KOPT-K1 (cell line): ENCODE measurements around the gene FAR2.
"Not testable (repeated sequence)": the region's sequence is repeated elsewhere in the genome, so short reads cannot be mapped to it uniquely, and the experiment has no call there.

Experiments used
- H3K27ac ChIP-seq: fragments of 200-600 bp; sonication (generic); 2 replicates; pipeline ENCODE4 v1.5.1; 2016; ENCODE audit warnings: antibody characterized with exemption, mild to moderate bottlenecking, low read depth, low read length; ENCODE audit not compliant: poor library complexity, severe bottlenecking
- H3K36me3 ChIP-seq: fragments of 200-600 bp; sonication (generic); 2 replicates; pipeline ENCODE4 v1.5.1; 2017; ENCODE audit warnings: antibody characterized with exemption, mild to moderate bottlenecking, low read length, moderate library complexity; ENCODE audit not compliant: insufficient read depth
- H3K9me3 ChIP-seq: fragments of 200-600 bp; sonication (generic); 2 replicates; pipeline ENCODE4 v1.5.1; 2017; ENCODE audit warnings: antibody characterized with exemption, low read length, mild to moderate bottlenecking; ENCODE audit not compliant: insufficient read depth, poor library complexity, severe bottlenecking

Gene FAR2

DNA sequence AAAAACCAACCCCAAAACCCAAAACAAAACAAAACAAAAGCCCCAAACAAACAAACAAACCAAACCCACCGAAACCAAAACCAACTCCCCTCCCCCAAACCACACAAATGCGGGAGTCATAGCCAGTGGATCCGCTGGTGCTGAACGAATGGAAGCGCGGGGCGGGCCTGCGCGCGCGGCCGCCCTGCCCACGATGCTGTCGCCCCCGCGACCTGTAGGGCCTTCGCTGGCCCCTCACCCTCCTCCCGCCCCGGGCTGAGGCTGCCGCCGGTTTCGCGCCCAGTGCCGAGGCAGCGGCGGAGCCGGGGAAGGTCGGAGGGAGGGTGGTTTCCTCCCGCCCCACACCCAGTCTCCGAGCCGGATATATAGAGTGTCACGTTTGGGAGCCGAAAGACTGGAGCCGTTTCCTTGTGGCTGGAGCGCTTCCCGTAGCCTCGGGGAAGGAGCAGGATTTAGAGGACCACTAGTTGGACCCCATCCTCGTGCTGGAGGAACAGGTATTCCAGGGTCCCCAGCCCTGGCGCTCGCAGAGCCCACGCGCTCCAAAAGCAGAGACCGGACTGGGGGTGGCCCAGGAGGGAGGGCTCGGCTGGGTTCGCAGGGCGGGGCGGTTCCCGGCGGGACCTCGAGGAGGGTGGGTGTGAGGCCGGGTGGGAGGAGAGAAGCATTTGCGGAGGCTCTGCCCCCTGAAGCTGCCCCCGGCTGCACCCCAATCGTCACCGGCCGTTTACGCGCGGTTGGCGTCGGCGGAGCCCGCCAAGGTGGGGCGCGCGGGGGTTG, at the start of gene FAR2:
Gene FAR2, plus strand, starts transcription at position 368 of the 780 bp plus-strand sequence. CDS start 121,172 bp downstream, outside the sequence.
- Histone ChIP-seq H3K9me3 (peaks cover 13% of the 10 kb centered on the region), H3K27ac (peak within 1 kb of the TSS; percentile 99), H3K36me3 (no peaks in the 10 kb centered on the region)

DNA sequence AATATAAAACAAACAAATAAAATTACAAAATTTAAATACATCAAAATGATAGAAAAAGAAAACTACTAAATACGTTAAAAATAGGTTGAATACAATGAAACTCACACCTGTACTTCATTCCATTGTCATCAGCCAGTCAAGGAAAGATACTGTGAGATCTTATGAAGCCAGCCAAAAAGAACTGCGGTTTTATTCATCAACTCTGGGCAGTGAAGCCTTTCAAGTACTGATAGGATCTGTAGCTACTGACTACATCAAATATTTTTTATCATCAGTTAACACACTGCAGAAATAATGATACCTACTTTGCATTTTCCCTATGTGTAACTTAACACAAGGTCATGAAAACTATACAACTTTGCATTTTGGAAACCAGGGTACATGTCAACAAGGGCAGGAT, 46.3 kb upstream of the FAR2 start:
- no peaks in the 10 kb centered on the region for H3K36me3 ChIP-seq
- H3K27ac ChIP-seq, result peak overlapping the region; percentile 95
- peaks cover 13% of the 10 kb centered on the region for H3K9me3 ChIP-seq

DNA sequence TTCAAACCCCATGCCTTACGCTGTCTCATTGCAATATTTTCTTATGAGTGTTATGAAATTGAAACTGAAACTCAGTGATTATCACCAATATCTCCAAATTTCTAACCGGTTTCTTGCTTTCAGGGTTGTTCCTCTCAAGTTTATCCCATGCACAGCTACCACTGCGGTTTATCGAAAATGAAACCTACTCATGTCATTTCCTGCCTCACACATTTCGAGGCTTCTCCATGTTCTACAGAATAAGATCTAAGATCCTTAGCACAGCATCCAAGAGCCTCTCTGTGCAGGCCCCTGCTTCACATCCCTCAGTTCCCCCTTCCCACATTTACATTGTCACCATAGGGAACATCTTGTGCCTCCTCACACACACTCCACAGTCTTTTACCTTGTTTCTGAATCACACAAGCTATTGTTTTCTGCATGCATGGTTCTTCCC, 45.5 kb upstream of the FAR2 start:
- H3K9me3 ChIP-seq, result peaks cover 12% of the 10 kb centered on the region
- peak overlapping the region; percentile 95 for H3K27ac ChIP-seq
- no peaks in the 10 kb centered on the region for H3K36me3 ChIP-seq

DNA sequence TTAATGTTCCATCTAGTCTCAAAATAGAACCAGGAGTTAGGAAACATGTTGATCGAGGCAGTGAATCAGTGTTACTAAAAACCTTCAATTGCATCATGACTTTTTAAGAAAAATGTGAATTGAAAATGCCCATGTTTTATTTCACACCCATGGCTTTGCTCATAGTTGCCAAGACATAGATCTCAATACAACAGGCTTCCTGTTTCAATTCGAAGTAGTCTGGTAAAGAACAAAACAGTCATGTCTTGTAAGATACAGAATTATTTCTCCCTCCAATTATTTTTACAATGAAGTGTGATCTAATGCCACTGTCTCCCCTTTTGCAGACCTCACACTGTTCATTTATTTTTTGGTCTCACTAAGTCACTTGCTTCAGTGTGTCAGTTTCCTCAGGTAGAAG, 44.6 kb upstream of the FAR2 start:
- Histone ChIP-seq H3K36me3 (no peaks in the 10 kb centered on the region), H3K27ac (peak overlapping the region; percentile 95), H3K9me3 (peaks cover 12% of the 10 kb centered on the region)

DNA sequence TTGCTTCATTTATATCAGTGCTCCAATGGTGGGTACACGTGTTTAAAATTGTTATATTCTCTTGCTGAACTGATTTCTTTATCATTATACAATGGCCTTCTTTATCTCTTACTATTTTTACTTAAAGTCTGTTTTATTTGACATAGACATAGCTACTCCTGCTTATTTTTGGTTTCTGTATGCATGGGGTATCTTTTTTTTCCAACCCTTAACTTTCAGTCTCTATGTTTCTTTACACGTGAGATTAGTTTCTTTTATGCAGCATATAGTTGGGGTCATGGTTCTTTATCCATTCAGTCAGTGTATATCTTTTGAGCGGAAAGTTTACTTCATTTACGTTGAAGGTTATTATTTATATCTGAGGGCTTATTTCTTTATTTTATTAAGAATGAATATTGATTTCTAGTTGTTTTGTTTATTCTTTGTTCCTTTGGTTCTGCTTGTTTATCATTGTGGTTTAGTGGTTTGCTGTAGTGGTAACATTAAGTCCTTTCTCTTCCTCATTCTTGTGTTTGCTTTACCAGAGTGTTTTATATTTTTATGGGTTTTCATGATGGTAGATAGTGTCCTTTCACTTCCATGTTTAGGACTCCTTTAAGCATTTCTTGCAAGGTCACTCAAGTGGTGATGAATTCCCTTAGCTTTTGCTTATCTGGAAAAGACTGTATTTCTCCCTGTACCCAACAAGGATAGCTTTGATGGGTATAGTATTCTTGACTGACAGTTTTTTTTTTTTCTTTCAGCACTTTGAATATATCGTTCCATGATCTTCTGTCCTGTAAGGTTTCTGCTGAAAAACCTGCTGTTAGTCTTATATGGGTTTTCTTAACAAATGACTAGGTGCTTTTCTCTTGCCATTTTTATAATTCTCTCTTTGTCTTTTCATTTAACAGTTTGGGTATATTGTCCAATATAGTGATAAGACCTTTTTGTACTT, 38.3 kb upstream of the FAR2 start:
- H3K36me3 ChIP-seq, result no peaks in the 10 kb centered on the region
- no peak overlapping the region for H3K27ac ChIP-seq
- H3K9me3 ChIP-seq, result peaks cover 50% of the 10 kb centered on the region

DNA sequence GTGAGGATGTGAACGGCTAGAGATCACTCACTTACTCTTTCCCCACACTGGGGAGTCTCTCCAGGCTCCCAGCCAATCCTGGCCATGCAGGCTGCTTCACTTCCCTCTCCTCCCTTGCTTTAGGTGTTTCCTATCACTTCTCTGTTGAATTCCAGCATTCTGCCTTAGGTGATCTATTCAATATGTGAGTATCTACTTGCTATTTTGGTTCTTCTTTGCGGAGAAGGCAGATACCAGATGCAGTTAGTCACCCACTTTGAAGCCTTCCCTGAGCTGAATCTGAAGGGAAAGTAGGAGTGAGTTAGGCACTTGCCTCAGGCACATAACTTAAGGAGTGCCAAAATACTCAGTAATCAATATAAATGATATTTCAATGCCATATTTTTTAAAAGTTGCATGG, 36.0 kb upstream of the FAR2 start:
- Histone ChIP-seq H3K9me3 (peaks cover 50% of the 10 kb centered on the region), H3K36me3 (no peaks in the 10 kb centered on the region), H3K27ac (no peak overlapping the region)

DNA sequence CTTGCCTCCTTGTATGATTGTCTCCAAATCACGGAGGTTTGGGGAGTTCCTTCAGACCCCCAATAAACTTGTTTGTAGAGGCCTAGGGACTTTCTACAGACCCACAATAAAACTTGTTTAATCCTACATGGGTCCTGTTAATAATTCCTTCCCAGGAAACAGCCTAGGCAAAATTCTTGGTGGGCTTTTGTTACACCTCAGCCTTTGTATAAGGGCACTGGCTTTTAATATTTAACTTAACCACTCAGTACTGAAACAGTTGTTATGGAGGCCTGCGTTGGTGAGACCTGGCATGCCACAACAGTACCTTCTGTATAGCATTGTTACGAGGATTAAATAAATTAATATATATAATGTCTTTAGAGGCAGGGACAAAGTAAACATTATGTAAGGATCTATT, 32.7 kb upstream of the FAR2 start:
- Histone ChIP-seq H3K27ac (no peak overlapping the region), H3K36me3 (no peaks in the 10 kb centered on the region), H3K9me3 (peaks cover 22% of the 10 kb centered on the region)

DNA sequence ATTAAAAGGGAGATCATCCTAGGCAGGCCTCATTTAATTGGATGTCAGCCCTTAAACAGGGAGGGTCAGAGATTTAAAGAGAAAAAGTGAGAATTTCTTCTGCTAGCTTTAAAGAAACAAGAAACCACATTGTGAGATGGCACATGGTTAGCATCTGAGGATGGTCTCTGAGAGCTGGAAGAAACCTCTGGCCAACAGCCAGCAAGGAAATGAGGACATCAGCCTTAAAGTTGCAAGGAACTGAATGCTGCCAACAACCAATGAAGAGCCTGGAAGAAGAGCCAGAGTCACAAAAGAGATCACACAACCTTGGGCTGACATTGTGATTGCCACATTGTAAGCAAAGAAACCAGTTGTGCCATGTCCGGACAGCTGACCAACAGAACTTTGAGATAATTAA, 17.5 kb upstream of the FAR2 start:
- no peak overlapping the region for H3K27ac ChIP-seq
- H3K36me3 ChIP-seq, result no peaks in the 10 kb centered on the region
- H3K9me3 ChIP-seq, result peaks cover 17% of the 10 kb centered on the region

DNA sequence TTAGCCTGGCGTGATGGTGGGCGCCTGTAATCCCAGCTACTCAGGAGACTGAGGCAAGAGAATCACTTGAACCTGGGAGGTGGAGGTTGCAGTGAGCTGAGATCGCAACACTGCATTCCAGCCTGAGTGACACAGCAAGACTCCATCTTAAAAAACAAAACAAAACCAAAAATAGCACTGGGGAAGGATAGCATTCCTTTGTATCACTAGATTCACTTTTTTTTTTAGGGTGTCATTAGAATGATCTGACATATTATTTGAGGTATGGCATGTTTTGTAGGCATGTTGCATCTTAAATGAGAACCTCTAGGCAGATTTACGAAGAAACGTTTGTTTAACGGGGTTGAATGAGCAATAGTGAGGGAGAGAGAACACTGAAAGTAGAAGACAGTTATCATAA, 16.8 kb upstream of the FAR2 start:
- H3K9me3 ChIP-seq, result peaks cover 17% of the 10 kb centered on the region

DNA sequence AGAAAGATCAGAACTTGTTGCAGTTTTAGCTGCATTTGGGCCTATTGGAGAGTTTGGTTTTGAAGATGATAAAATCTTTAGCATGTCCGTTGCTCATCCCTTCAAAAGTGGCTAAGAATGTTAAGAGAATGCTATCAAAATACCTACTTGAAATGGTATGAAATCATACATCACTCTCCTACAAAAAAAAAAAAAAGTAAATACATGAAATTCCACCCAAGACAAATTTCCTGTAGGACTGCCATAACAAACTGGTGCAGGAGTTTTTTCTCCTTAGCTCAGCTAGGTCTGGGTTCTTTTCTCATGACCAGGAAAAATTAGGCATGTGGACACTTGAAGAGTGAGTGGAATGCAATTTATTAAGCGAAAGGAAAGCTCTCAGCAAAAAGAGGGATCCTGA, 15.9 kb upstream of the FAR2 start:
- Histone ChIP-seq H3K36me3 (no peaks in the 10 kb centered on the region), H3K27ac (no peak overlapping the region), H3K9me3 (peaks cover 17% of the 10 kb centered on the region)

More for the DNA sequence above, 16.8 kb upstream of the FAR2 start:
- H3K36me3 ChIP-seq, result no peaks in the 10 kb centered on the region
- no peak overlapping the region for H3K27ac ChIP-seq

DNA sequence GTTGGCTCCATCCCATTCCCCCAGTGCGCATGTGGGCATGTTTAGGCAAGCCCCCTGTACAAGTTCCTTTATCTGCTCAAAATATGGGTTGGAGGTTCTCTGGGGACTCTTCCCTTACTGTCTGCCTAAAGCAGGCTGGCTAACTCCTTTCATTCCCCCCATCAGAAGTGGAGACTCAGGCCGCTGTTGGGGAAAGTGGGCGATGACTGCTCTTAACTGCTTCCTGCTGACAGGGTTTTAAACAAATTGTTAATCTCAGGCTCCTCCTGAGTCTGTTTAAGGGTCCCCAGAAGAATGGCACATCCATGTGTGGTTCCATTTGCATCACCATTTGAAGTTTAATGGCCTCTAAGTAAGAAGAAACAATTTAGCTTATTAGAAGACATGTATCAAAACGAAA, 15.4 kb upstream of the FAR2 start:
- H3K27ac ChIP-seq, result no peak overlapping the region
- H3K9me3 ChIP-seq, result peaks cover 17% of the 10 kb centered on the region
- H3K36me3 ChIP-seq, result no peaks in the 10 kb centered on the region

DNA sequence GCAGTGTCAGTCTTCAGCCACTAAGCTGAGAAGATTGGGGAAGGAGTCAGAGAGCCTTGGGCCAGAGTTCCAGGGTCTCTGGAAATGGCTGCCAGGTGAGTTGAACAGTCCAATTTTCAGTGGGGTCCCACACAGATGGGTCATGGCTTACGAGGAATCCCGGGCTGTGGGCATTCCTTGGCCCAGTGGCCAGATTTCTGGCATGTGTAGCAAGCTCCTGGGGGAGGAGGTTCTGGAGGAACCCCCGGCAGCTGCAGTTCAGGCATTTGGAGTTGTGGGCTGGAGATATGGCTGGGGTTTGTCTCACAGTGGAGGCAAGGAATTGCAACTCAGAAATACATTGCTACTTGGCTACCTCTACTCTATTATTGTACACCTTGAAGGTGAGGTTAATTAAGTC, 10.8 kb upstream of the FAR2 start:
- H3K36me3 ChIP-seq, H3K27ac ChIP-seq: not testable (repeated sequence)
- H3K9me3 ChIP-seq, result peaks cover 22% of the 10 kb centered on the region

DNA sequence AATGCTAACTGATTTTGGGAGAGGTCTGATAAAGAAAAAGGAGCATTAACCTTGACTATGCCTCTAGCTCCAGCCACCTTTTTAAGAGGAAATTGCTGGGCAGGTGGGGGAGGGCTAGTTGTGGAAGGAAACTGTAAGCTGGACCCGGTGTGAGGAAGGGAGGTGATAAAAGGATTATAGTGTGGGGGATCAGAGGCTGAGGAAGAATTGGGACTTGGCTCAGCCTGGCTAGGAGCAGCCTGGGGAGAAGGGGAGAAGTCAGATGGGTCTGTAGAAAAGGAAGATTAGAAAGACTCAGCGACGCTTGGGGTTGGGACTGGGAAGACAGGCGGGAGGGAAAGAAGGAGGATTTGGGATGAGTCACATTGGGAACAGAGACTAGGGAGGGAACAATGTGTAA, 10.2 kb upstream of the FAR2 start:
- H3K36me3 ChIP-seq, H3K27ac ChIP-seq: not testable (repeated sequence)

DNA sequence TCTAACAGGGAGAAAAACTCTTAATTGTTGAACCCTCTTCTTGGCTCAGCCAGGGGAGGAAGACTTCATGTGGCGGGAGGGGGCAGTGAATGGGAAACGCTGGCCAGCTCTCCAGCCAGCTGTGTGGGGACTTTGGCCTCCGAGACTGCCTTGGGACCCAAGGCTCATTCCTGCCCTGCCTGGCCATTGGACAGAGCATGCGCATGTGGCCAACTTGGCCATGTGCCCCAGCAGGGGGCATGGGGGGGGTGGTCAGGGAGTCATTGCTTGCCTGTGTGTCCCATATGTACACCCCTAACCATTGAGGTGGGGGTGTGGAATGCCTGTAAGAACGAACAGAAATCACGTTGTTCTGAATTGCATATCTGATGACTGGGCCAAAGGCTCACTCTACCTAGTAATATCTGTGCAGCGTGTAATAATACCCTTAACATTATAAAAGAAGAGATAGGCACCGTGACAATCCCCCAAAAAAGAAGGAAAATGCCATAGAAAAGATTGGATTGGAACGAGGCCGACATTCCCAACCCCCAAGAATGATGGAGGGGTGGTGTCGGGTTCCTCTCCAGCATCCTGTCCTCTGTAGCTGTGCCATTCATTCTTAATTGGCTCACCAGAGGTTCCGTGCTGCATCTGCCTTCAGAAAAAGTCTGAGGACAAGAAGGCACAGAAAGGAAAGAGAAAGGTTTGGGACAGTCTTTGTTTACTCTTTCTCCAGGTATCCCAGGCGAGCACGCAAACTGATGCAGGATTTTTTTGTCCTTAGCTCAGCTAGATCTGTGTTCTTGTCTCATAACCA, 3.5 kb upstream of the FAR2 start:
- H3K9me3 ChIP-seq, result peaks cover 26% of the 10 kb centered on the region
- no peaks in the 10 kb centered on the region for H3K36me3 ChIP-seq
- no peak overlapping the region for H3K27ac ChIP-seq

More for the DNA sequence above, 10.2 kb upstream of the FAR2 start:
- H3K9me3 ChIP-seq, result peaks cover 16% of the 10 kb centered on the region

DNA sequence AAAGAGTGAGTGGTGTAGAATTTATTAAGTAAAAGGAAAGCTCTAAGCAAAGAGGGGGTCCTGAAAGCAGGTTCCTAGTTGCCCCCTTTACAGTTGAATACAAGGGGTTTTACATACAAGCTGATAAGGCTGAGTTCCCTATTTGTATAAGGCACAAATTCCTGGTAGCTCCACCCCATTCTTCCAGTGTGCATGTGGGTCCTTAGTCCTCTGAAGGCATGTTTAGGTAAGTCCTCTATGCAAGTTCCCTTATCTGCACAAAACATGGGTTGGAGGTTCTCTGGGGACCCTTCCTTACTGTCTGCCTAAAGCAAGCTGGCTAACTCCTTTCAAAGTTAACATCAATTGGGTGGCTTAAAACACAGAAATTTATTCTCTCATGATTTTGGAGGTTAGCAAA, 2.9 kb upstream of the FAR2 start:
- peaks cover 26% of the 10 kb centered on the region for H3K9me3 ChIP-seq
- H3K27ac ChIP-seq, result no peak overlapping the region
- no peaks in the 10 kb centered on the region for H3K36me3 ChIP-seq
